Nasal cavity respiratory epithelium epithelial cell of viscerocranial mucosa (primary cell): ENCODE results near the gene BCL2L2. TPM values are rescaled to one million over a fixed set of nuclear protein-coding genes. Genes with fewer than 3 reads are reported as not detected.

Source experiments
- total RNA-seq: library from RNA; depleted of rRNA; stranded (reverse); fragments of >200 nt; gene quantifications from 2 replicates; pipeline ENCODE4 v1.2.3, GENCODE V29; 2014

The BCL2L2 gene
- total RNA-seq: 34.5 and 36.4 TPM in 2 replicates

DNA sequence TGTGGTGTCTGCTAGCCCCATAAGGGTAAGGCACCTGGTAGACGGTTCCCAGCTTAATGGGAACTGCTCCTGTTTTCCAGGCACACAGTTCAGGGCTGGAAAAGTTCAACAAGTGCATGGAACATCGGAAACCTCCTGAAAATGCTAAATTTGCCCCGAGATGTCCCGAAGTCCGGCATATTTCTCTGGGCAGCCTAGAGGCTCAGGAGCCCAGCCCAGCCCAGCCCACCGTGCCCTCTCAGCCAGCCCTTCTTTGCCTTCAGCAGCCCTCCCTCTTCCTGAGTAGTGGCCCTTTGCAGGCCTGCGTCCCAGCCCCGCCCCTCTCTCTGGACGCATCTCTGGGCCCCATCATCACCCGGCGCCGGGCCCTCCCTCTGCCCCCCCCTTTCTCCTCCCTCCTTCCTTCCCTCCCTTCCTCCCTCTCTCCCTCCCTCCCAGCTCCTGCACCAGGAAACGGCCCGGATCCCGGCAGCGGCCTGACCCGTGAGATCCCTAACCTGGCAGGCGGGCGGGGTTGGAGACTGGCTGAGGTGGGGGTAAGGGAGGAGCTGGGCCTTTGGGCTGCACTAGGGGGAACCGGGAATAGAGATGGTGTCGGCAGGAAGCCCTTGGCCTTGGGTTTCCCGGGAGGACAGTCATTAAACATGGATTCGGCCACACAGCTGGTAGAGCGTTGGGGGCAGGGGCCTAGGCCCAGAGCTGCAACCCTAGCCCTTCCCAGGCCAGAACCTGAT lies at the start of gene BCL2L2:
BCL2L2 (plus strand) TSS at position 422 of the 734 bp plus-strand sequence. CDS start 935 bp downstream, outside the sequence.

DNA sequence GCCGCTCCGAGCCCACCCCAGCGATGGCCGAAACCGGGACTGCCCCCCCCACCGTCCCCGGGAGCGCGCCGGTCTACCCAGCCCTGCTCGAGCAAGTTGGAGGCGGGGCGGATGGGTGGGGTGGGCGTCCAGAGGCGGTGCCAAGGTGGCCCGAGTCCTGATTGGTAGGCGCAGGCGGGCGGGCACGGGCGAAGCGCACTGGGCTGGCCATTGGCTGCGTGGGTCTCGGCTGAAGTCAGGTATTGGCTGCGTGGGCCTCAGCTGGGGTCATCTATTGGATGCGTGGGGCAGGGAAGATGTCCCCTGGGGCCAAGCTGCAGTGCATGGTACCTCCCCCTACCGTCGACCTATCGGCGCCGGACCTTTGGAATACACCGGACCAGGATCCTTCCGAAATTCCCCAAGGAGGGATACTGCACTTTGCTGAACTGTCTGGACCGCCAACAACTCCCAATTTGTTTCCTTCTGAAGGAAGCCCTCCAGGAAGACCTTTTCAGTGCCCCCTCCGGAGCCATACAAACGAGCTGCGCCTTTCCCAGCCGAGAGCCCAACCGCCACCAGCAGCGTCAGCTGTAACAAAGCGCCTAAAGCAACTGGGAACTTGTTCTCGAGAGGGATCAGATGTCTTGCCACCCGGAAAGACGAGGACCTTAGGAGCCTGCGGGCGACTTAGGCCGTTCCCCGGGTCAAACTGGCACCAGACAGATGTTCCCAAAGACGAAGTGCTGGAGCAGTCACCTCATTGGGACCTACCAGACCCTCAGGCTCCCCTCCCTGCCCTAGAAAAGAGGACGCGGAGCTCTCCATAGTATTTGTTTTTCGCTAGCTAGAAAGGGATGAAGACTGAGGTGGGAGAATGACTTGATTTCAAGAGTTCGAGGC lies 20.4 kb upstream of the BCL2L2 start, which contains the start of gene HOMEZ:
HOMEZ (minus strand) TSS at position 113 of the 882 bp plus-strand sequence. CDS start 180 bp downstream, outside the sequence.

DNA sequence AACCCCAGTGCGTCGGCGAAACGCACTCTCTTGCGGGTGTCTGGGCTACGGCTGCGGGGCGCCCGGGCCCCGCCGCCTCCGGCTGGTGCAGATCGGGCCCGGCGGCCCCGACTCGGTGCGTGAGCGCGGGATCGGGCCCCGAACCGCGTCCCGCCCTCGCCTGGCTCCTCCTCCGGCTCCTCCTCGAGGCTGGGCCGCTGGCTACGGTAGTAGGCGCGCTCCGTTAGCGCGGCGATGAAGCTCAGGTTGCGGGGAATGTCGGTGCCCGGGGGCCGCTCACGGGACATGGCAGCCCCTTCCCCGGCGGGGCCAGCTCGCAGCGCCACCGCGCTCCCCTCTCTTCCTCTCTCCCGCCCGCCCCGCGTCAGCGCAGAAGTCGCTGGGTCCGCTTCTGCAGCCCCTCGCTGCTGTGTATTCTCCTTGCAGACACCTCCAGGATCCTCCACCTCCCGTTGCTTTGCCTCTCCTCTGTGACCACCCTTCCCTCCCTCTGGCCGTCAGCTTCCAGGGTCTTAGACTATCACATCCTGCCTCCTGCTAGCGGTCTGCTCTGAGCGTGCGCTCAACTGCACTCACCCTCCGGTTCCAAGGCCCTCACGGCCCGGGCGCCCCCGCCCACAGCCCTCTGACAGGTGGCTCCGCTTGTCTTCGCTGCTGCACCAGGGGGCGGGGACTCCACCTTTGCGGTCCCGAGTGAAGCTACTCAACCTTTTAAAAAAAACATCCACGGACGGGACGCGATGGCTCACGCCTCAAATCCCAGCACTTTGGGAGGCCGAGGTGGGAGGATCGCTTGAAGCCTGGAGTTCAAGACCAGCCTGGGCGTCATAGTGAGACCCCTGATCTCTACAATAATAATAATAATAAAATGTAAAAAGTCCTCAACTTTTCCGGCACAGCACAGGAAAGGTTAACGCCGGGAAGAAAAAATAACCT lies 4.1 kb upstream of the BCL2L2 start, which contains the start of gene PPP1R3E:
PPP1R3E (minus strand) TSS at position 570 of the 936 bp plus-strand sequence; CDS start at position 287, 283 bp downstream.

DNA sequence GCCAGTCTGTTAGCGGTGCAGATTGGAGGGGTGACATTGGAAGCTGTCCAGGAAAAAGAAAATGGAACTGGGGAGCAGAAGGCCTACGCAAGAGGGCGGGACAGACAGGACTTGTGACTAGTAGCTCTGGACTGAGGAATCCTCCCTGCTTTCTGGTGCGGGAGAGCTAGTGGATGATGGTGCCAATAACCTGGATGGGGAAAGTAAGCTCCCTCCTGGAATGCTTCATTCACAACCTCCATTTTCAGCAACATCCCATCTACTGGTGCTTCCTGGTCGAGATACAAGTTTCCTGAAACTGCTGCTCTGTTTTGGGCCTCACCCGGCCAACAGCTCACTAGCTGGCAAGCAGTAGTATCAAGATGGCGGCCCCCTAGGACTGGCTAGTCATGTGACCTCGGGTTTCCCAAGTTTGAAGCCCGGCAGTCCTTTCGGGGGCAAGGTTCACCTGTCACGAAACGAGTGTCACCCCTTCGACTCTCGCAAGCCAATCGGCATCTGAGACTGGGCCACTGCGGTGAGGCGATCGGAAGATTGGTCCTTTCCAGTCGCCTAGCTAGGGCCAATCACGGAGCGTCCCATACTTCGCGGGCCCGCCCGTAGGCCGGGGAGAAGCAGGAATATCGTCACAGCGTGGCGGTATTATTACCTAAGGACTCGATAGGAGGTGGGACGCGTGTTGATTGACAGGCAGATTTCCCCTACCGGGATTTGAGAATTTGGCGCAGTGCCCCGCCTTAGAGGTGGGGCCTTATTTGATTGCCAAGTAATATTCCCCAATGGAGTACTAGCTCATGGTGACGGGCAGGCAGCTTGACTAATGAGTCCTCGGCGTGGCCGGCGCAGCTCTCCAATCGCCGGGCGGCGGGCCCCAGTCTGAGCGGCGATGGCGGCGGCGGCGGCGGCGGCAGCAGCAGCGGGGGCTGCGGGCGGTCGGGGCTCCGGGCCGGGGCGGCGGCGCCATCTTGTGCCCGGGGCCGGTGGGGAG lies 14.2 kb downstream of the BCL2L2 start, which contains the start of gene PABPN1:
PABPN1 (plus strand) TSS at position 874 of the 988 bp plus-strand sequence; CDS start at position 887, 13 bp downstream.

DNA sequence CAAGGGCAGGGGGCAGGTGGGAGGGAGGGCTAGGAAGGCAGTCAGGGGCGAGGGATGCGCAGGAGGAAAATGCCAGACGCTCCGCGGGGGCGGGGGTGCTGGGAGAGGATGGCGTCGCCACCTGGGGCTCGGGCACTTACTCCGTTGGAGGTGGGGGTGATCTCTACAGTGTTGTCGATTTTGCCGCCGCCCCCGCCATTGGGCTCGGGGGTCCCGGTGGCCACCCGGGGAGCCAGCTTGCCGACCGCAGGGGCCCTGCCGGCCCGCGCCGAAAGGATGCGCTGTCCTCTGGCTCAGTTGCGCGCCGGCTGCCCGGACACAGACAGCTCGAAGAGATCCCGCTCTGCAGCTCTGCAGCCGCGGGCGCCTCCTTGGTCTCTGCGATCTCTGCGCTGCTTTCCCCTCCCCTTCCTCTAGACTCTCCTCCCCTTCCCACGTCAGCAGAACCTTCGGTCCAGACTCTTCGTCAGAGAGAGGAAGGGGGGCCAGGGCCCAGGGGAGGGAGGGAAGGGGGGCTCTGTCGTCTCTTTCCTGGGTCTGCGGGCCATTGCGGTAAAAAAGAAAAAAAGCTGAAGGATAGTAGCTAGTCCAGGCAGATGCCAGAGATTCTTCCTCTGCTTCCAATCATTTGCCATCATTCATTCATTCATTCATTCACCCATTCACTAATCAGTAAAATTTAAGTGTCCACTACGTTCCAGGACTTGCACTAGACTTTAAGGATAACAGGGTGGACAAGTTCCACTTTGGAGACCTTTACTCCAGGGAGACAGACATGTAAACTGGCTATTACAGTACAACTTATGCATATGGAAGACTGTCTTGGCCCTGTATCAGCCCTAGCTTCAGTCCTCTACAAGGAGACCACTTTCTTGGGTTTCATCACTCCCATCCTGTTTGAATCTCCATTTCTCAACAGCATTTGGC lies 46.1 kb downstream of the BCL2L2 start, which contains the start of gene SLC22A17:
SLC22A17 (minus strand) TSS at position 382 of the 927 bp plus-strand sequence.

Other genes starting within 250 kb of the BCL2L2 start
- 2.4 and 4.0 TPM in 2 replicates for gene CDH24, start 249.3 kb upstream of the BCL2L2 start, total RNA-seq
- gene ACIN1, start 211.7 kb upstream of the BCL2L2 start, total RNA-seq: 40.7 and 73.9 TPM in 2 replicates
- 56.4 and 56.7 TPM in 2 replicates for gene C14orf119, start 211.3 kb upstream of the BCL2L2 start, total RNA-seq
- not detected in 2 replicates for gene CIROP, start 201.8 kb upstream of the BCL2L2 start, total RNA-seq
- not detected in 2 replicates for gene CEBPE, start 187.6 kb upstream of the BCL2L2 start, total RNA-seq
- gene SLC7A8, start 123.2 kb upstream of the BCL2L2 start, total RNA-seq: 12.6 and 26.1 TPM in 2 replicates
- gene RNF212B, start 68.9 kb upstream of the BCL2L2 start, total RNA-seq: not detected in 2 replicates
- 5.1 and 13.2 TPM in 2 replicates for gene HOMEZ, start 20.7 kb upstream of the BCL2L2 start, total RNA-seq
- gene PPP1R3E, start 4.0 kb upstream of the BCL2L2 start, total RNA-seq: 2.7 and 3.1 TPM in 2 replicates
- 81.3 and 91.4 TPM in 2 replicates for gene PABPN1, start 14.6 kb downstream of the BCL2L2 start, total RNA-seq
- gene SLC22A17, start 46.1 kb downstream of the BCL2L2 start, total RNA-seq: 1.0 and 4.9 TPM in 2 replicates
- 6.2 and 14.2 TPM in 2 replicates for gene EFS, start 58.3 kb downstream of the BCL2L2 start, total RNA-seq
- not detected in 2 replicates for gene IL25, start 66.0 kb downstream of the BCL2L2 start, total RNA-seq
- not detected in 2 replicates for gene CMTM5, start 70.2 kb downstream of the BCL2L2 start, total RNA-seq
- gene MYH6, start 101.4 kb downstream of the BCL2L2 start, total RNA-seq: not detected in 2 replicates
- gene MYH7, start 128.8 kb downstream of the BCL2L2 start, total RNA-seq: not detected in 2 replicates
- 49.6 and 50.5 TPM in 2 replicates for gene NGDN, start 162.9 kb downstream of the BCL2L2 start, total RNA-seq
- under 0.01 and 0.43 TPM in 2 replicates for gene ZFHX2, start 244.9 kb downstream of the BCL2L2 start, total RNA-seq
- 7.5 and 8.1 TPM in 2 replicates for gene THTPA, start 249.4 kb downstream of the BCL2L2 start, total RNA-seq